Kidney tubule cell (primary cell): ENCODE measurements around the gene IQSEC3.
A peak's percentile ranks its signal among the peaks of the same experiment; 100 is the strongest.

Source experiments
- DNase-seq: peaks from one replicate; pipeline ENCODE4 v3.0.0-alpha.2; 2018; ENCODE audit warnings: low spot score

Gene IQSEC3

DNA sequence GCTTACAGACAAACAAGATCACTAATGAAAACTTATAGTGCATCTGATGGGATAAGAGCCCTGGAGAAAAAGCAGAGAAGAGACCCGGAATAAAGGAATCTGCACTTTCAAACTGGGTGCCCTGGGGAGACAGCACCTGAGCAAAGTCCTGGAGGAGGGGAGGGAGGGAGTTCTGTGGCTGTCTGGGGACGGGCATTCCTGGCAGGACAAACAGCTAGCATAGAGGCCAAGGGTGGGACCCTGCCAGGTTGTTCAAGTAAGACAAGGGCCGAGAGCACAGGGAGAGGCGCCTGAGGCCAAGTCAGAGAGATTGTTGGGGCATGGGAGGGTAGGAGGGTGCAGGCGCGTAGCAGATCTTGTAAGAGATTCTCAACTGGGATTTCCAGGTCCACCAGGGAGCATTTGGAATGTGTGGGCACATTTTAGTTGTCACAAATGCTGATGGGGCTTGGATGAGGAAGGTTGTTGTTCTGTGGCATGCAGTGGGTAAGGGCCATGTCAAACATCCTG is 14.2 kb downstream of the IQSEC3 start:
- DNase-seq: no peak

DNA sequence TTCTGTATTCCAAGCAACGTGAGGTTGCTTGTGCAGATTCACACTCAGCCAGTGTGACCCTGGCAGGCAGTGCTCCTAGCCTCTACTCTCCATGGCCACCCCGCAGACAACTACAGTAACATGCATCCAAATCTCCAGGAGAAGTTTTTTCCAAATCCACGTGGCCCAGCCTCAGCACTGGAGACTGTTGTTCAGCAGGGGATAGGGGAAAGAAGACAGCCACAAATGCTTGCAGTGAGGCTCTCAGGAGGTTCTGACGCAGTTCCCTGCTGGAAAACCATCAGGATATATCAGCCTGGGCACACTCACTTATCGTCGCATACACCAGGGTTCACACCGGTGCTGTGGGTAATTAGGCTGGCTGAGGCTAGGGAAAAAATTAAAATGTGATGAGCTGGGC is 16.2 kb downstream of the IQSEC3 start:
- DNase-seq: no peak

DNA sequence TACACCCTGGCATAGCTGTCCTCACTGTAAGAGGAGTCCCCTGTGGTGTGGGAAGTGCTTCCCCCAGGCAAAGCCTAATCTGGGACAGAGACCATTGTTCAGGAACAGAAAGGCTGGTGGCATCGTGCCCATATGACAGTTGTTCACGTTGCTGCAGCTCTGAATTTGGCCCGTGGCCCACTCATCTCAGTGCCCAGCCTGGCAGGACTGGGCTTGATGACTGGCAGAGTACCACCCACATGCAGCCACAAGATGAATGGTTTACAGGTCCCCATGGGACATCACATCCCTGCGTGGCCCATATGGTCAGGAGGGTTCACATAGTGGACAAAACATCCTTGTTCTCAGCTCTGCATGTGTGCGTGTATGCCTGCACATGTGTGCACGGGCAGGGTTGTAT is 17.5 kb downstream of the IQSEC3 start:
- DNase-seq: no peak

DNA sequence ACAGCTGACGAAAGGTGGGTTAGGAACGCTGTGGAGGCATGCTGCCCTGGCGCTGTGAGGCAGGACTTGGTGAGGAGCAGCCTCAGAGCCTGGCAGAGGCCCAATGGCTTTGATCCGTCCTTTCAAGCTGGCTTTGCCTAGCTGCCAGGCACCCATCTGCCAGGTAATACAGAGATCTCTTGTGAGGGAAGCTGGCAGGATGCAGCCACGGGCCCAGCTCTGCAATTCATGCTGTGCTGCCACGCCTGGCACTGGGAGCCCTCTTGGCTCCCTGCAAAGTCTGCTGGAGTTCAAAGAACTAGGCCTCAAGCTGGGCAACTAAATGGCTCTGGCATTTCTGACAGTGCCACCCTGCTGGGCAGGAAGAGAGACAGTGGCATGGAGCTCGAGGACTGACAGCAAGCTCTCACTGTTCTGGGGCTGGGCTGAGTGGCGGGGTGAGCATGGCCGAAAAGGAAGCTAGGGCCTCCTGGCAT is 18.7 kb downstream of the IQSEC3 start:
- DNase-seq: no peak

DNA sequence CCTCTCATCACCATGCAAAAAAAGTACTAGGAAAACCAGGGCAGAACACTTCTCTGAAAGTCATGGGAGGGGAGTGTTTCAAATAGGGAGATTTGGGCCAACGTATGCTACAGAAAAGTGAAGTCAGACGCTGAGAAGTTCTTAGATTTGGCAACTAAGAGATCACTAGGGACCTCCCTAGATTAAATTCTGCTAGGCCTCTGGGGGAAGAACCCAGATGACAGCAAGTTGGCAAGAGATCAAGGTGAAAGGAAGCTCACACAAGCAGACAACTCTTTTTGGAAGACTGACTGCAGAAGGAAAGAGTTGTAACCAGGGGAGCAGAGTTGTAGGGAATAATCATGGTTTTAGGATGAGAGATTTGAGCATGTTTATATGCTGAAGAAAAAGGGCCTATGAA is 20.7 kb downstream of the IQSEC3 start:
- DNase-seq: no peak

DNA sequence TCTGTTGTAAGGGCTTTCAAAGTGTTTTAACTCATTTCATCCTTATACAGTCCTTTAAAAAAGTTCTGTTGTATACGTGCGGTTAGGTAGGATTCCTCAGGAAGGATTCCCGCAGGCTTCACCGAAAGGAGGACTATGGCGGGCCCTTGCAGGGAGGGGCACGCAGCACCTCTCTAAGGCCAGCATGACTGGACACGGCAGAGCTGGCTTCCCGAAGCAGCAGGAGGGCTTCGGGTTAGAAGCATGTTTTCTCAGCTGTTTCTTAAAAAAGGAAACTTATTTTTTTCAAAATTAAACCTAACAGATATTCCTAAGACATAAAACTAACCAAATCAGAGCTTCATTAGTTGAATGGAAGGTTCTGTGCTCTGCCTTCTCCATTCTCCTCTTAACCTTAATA is 21.3 kb downstream of the IQSEC3 start:
- no peak for DNase-seq

DNA sequence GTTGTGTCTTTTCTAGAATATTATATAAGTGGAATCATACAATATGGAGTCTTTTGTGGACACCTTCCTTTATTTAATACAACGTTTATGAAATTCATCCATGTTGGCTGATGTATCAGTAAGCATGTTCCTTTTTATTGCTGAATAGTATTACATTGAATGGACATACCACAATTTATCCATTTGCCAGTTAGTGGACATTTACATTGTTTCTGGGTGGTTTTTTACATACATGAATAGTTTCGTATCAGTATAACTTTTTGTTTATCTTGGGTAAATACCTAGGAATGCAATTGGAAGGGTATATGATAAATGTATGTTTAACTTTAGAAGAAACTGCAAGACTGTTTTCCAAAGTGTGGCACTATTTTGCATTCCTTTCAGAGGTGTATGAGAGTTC is 23.1 kb downstream of the IQSEC3 start:
- no peak for DNase-seq

DNA sequence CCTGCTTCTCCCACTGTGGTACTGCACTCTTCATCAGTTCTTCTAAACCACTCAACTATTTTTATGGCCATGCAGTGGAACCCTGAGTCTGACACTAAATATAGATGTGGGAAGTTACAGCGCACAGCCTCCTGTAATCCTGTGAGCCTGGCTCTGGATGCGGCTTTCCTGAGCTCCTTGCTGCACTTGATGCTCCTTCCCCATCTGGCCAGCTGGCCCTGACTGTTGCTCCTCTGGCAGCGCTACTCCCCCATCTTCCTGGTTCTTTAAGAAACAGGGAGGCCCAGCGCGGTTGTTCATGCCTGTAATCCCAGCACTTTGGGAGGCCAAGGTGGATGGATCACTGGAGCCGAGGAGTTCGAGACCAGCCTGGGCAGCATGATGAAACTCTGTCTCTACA is 24.6 kb downstream of the IQSEC3 start:
- no peak for DNase-seq

DNA sequence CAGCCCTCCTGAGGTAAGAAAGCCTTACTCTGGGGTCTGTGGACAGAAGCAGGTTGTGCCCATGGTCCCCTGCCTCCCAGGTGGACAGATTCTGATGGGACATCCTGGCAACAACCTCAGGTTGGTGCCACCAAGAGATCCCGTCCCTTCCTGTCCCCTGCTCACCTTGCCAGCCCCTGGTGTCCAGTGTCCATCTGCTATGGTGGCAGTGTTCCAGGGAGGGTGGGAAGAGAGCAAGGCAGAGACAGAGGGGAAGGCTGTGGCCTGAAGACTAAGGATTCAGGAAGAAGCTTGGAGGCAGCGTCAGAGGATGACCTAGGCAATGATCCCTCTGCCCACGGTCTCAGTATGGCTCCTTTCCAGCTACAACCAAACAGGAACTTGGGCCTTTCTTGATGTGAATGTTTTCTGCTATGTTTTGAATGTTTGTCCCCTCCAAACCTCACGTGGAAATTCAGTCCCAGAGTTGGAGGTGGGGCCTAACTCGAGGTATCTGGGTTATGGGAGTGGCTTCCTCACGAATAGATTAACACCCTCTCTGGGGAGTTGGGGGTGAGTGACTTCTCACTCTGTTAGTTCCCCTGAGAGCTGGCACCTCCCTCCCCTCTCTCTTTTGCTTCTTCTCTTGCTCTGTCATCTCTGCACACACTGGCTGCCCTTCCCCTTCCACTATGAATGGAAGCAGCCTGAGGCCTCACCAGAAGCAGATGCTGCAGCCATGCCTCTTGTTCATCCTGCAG is 26.9 kb downstream of the IQSEC3 start:
- DNase-seq: no peak

DNA sequence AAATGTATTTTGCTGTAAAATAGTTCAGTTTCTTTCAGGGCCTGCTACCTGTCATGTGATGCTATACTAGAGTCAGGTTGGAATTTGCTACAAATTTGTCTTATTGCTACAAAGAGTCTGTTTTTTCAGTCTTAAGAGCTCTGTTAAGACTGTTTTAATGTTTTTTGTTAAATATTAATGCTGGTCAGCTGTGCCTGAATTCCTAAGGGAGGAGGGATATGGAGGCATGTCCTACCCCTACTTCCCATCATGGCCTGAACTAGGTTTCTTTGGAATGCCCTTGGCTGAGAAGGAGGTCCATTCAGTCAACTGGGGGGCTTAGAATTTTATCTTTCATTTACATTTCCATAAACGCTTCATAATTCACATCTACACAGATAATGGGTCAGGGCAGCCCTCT is 30.0 kb downstream of the IQSEC3 start:
- peak; percentile 8 for DNase-seq

DNA sequence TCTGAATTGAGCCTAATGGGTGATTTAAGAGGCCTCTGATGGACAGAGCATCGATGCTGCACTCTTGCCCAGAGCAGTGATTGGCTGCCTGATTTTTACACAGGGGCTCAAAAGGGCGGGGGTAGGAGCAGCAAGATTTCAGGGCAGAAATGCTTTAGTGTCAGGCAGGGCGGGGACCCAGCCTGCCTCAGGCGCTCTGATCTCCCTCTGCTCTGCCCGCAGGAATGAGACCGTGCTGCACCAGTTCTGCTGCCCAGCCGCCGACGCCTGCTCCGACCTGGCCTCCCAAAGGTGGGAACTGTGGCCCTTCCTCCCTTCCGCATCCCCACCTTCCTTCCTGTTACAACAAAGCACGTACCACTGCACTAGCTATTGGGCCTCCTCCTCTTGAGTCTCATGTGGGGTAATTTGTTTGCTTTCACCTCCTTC is 32.4 kb downstream of the IQSEC3 start:
- no peak for DNase-seq

DNA sequence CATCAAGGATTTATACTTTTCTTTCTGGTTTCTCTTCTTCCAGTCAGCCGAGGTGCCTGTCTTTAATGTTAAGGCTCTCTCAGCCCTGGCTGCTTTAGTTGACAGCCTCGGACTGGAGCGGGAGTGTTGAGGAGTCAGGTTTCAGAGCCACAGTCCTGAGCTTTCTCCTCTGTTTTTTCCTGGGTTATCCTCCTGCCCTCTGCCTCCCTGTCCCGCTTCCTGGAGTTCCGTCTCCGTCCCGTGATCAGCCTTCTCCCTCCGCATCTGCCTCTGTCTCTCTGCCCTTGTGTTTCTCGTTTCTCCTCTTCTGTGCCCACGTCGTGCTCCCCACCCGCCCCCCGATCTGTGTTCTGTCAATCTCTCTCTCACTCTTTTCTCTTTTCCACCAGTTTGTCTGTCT is 33.0 kb downstream of the IQSEC3 start:
- DNase-seq: no peak

DNA sequence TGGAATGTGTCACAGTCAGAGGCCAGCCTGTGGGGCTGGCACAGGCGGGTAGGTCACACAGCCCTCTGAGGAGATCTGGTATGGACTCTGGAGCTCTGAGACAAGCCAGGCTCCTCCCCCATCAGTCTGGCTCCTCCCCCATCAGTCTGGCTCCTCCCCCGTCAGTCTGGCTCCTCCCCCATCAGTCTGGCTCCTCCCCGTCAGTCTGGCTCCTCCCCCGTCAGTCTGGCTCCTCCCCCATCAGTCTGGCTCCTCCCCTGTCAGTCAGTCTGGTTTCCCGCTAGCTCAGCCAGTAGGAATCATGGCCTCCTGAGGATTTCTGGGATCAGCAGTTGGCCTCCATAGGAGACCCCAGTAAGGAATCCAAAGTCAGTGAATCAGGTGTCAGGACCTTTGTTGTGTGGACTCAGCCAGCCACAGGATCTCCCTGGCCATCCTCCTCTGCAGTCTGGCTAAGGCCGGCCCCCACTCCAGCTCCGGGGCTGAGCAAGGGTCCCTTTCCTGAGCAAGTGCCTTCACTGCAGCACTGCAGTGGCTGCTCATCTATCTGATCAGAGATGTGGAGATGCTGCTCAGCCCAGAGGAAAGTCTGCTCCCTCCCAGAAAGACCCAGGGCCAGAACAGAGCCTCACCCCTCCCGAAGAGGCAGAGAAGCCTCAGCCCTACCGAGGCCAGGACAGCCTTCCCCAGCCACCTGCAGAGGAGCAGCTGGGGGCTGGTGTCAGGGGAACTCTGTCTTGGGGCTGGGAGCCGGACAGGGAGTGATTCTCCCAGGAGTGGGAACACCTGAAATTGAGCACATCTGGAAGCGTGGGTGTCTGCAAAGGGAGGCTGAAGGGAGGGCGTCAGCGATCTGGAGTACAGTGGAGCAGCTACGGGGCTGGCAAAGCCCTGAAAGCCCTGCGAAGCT is 35.7 kb downstream of the IQSEC3 start:
- no peak for DNase-seq

DNA sequence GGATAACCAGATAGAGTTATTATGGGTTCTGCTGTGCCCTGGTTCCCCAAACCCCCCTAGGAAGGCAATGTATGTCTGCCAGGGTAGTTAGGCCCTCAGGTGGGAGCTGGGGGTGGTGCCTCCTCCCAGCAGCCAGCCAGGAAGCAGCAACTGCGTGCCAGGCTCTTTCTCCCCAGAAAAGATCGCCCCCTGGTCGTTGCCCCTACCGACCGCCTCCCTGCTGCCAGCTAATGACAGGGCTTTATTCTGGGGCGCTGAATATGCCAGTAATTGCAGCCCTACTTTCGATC is 36.3 kb downstream of the IQSEC3 start:
- DNase-seq: no peak

DNA sequence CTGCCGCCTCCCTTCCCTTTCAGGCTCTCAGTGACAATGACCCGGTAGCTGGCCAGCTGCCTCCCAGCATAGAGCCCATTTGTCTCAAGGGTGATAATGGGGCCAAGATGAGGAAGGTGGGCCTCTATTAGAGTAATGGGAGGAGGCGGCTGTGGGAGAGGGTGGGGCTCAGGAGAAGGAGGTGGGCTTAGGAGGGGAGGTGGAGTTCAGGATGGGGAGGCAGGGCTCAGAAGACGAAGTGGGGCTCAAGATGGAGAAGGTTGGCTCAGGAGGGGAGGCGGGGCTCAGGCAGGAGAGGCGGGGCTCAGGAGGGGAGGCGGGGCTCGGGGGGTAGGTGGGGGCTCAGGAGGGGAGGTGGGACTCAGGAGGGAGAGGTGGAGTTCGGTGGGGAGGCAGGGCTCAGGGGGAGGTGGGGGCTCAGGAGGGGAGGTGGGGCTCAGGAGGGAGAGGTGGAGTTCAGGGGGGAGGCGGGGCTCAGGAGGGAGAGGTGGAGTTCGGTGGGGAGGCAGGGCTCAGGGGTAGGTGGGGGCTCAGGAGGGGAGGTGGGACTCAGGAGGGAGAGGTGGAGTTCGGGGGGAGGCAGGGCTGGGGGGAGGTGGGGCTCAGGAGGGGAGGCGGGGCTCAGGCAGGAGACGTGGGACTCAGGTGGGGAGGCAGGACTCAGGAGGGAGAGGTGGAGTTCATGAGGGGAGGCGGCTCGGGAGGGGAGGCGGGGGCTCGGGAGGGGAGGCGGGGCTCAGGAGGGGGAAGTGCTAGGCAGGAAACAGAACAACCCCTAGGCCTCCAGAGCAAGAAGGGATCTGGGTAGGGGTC is 36.8 kb downstream of the IQSEC3 start:
- no peak for DNase-seq

DNA sequence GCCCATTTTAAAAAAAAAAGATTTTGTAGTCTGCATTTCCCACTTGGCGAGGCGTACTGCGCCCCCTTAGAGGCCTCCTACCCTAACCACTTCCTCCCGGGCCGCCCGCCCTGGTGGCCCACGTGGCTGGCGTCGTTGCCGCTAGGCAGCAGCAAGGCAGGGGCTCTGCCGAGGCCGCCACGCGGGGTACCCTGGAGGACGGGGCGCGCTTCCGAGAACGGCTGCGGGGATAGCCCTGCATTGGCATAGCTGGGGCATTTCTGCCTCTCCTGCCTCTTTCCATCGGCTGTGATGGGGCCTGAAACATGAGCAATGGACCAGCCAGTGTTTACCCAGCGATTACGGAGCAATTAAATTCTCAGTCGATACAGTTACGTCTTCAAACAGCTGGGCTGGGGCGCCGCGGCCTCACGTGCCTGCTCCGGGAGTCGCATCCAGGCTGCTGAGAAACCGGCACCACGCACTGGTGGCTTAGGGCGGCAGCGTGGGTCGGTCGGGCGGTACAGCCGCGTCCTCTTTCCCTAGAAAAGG is 38.0 kb downstream of the IQSEC3 start:
- DNase-seq: peak; percentile 25

DNA sequence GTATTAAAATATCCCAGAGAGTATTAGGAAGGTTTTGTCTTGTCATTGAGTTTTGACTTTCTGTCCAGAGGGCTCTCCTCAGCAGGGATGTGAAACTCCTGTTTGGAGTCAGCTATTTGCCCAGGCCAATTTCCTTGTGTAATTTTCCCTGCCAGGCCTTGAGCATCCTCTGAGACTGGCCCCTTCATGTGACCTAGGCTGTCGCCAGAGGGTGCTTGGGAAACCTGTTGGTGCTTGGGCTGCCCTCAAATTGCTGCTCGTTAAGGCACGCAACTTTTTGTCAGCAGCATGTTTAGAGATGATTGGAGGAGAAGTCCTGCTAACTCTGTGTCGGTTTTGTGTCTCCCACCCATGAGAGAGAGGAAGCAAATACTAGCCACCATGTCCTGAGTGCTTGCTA is 39.1 kb downstream of the IQSEC3 start:
- no peak for DNase-seq

DNA sequence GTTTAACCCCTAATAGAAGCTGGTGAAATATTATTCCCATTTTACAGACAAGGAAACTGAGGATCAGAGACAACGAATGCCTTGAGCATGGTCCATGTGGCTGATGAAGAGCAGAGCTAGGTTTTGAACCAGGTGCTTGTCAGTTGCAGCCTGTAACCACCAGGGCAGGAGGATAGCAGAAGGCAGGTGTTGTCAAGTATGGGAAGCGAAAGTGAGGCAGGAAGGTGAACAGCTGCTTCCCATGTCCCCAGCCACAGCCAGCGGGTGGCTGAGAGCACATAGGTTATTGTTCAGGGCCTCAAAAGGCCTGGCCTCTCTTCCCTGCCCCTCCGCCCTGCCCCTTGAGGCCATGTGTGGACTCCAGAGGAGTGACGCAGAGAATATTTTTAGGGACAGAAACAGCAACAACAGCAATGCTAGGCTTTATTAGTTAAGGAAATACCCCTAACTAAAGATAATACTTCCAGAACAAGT is 39.6 kb downstream of the IQSEC3 start:
- no peak for DNase-seq

DNA sequence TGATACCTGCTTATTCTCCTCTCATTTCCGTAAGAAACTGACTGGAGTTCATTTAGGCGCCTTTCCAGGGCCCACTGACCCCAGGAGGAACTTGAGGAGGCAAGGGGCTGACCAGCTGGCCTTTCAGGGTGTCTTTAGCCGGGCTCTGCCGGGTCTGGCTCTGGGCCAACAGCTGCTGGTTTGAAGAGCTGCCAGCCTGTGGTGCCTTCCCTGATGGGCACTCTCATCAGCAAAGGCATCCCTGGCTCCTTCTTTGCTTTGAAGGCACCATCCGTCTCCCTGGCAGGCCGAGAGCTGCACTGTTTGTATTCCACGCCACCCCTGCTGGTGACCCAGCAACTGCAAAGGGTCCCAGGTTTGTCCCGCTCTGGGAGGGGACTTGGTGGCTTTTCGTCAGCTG is 42.0 kb downstream of the IQSEC3 start:
- peak; percentile 4 for DNase-seq

DNA sequence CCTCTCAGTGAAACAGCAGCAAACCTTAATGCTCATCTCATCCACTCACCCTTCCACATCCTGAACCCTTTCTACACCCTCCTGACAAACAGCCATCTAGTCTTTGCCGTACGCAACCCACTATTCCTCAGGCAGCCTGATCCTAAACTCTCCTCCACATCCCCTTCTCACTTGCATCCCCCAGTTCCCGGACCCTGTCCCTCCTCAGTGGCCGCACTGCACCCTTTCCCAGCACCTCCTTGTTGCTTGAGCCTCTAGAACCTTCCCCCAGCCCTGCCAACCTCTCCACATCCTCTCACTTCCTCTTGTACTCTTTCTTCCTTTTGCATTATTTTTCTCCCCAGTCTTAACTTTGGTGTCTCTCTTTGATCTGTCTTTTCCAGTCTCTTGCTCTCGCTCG is 42.9 kb downstream of the IQSEC3 start:
- DNase-seq: no peak

DNA sequence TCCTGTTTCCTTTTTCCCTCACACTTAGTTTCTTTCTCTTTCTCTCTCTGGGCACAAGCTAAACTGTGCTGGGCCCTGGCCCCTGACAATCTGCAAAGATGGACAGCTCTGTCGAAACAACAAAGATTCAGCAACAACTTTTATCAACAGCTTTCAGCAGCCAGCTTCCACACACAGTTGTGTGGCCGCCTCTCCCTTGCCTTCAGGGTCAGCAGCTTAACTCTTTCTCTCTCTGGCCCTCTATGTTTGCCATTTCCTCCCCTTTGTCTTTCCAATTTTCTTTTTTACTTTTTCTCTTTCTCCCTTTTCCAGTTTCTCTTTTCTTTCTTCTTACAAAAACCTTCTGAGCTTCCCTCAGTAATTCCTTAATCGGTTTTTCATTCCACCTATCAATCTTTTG is 43.3 kb downstream of the IQSEC3 start:
- no peak for DNase-seq
